ENCODE results near the gene CD4. TPM values are rescaled to one million over a fixed set of nuclear protein-coding genes. Genes with fewer than 3 reads are reported as not detected.

The CD4 gene
- total and polyA plus RNA-seq, 8 donors: 2.0 to 25.9 (median 7.3) TPM; not detected in 2

GRCh38 chr12:6751767-6752166 lies 37.6 kb upstream of the CD4 start:
- Histone ChIP-seq H3K27ac (peak overlapping the region in 4 of 5 donors; percentile 96 to 100 (median 98)), H3K4me3 (peak overlapping the region; percentile 84 to 98 (median 88)), H3K9me3 (no peaks in the 10 kb centered on the region), H3K4me1 (peaks cover 8 to 31% (median 23%) of the 10 kb centered on the region in 4 donors), H3K36me3 (peaks cover 49 to 53% (median 52%) of the 10 kb centered on the region in 4 donors), H3K27me3 (no peaks in the 10 kb centered on the region)
- WGBS, 5 donors: 64 to 79% (median 72%) methylated on average over 5 to 7 of the region's 7 CpGs
- DNase-seq: peak in 1 of 2 donors; percentile 35
- intact Hi-C loops (cut with DNase I; ENCODE audit: low total_unique reads): no loop called here
- no peak for TF ChIP-seq POLR2AphosphoS5 (IDR thresholded peaks at IDR 0.05)
- no peak for TF ChIP-seq EP300 (IDR thresholded peaks at IDR 0.05)
- TF ChIP-seq POLR2A (IDR thresholded peaks at IDR 0.05): no peak
- TF ChIP-seq, protein P1, sequence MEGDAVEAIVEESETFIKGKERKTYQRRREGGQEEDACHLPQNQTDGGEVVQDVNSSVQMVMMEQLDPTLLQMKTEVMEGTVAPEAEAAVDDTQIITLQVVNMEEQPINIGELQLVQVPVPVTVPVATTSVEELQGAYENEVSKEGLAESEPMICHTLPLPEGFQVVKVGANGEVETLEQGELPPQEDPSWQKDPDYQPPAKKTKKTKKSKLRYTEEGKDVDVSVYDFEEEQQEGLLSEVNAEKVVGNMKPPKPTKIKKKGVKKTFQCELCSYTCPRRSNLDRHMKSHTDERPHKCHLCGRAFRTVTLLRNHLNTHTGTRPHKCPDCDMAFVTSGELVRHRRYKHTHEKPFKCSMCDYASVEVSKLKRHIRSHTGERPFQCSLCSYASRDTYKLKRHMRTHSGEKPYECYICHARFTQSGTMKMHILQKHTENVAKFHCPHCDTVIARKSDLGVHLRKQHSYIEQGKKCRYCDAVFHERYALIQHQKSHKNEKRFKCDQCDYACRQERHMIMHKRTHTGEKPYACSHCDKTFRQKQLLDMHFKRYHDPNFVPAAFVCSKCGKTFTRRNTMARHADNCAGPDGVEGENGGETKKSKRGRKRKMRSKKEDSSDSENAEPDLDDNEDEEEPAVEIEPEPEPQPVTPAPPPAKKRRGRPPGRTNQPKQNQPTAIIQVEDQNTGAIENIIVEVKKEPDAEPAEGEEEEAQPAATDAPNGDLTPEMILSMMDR (IDR thresholded peaks at IDR 0.05): no peak

- Histone ChIP-seq H3K36me3 (peaks cover 44 to 47% (median 46%) of the 10 kb centered on the region in 4 donors), H3K9me3 (no peaks in the 10 kb centered on the region), H3K27me3 (no peaks in the 10 kb centered on the region), H3K27ac (peak overlapping the region; percentile 96 to 100 (median 98)), H3K4me3 (peak overlapping the region; percentile 84 to 98 (median 88)), H3K4me1 (peaks cover 8 to 37% (median 28%) of the 10 kb centered on the region in 4 donors)
- intact Hi-C loops (cut with DNase I; ENCODE audit: low total_unique reads): no loop called here
- TF ChIP-seq EP300 (IDR thresholded peaks at IDR 0.05): no peak
- TF ChIP-seq POLR2AphosphoS5 (IDR thresholded peaks at IDR 0.05): no peak
- TF ChIP-seq, protein P1 (IDR thresholded peaks at IDR 0.05): no peak
- TF ChIP-seq POLR2A (IDR thresholded peaks at IDR 0.05): no peak
- DNase-seq: peak in 1 of 2 donors; percentile 81
- WGBS, 5 donors: 3 to 5% (median 4%) methylated on average over 18 to 24 of the region's 24 CpGs
Observed at GRCh38 chr12:6752167-6752920, 37.0 kb upstream of the CD4 start.

- intact Hi-C loops (cut with DNase I; ENCODE audit: low total_unique reads): no loop called here
- WGBS, 5 donors: 0 to 1% (median 1%) methylated on average over 32 to 62 of the region's 62 CpGs
- H3K4me3 ChIP-seq: peak within 1 kb of the TSS; percentile 84 to 98 (median 88)
- no peaks in the 10 kb centered on the region for H3K9me3 ChIP-seq
- H3K27ac ChIP-seq: peak within 1 kb of the TSS; percentile 96 to 100 (median 98)
- H3K27me3 ChIP-seq: no peaks in the 10 kb centered on the region
- TF ChIP-seq, protein P1 (IDR thresholded peaks at IDR 0.05): peak in 5 of 7 experiments; percentile 78 to 99 (median 96)
- TF ChIP-seq POLR2A (IDR thresholded peaks at IDR 0.05) (peak in 2 of 4 donors; percentile 74 to 87), EP300 (IDR thresholded peaks at IDR 0.05) (no peak), POLR2AphosphoS5 (IDR thresholded peaks at IDR 0.05) (peak; percentile 89 to 99 (median 97))
- peaks cover 8 to 41% (median 29%) of the 10 kb centered on the region in 4 donors for H3K4me1 ChIP-seq
- peak; percentile 98 to 99 for DNase-seq
- peaks cover 36 to 39% (median 38%) of the 10 kb centered on the region in 4 donors for H3K36me3 ChIP-seq
Observed at GRCh38 chr12:6752921-6753771, 36.2 kb upstream of the CD4 start, which contains the start of gene MLF2. MLF2 (minus strand) TSS chr12:6753141; CDS start chr12:6752334, 807 bp downstream.

All from stomach (tissue), 9 donors.